Measurements from ENCODE around the gene KCNK4.

GRCh38 chr11:64292460-64293254, 1.6 kb downstream of the KCNK4 start:
- TF ChIP-seq, protein P1, sequence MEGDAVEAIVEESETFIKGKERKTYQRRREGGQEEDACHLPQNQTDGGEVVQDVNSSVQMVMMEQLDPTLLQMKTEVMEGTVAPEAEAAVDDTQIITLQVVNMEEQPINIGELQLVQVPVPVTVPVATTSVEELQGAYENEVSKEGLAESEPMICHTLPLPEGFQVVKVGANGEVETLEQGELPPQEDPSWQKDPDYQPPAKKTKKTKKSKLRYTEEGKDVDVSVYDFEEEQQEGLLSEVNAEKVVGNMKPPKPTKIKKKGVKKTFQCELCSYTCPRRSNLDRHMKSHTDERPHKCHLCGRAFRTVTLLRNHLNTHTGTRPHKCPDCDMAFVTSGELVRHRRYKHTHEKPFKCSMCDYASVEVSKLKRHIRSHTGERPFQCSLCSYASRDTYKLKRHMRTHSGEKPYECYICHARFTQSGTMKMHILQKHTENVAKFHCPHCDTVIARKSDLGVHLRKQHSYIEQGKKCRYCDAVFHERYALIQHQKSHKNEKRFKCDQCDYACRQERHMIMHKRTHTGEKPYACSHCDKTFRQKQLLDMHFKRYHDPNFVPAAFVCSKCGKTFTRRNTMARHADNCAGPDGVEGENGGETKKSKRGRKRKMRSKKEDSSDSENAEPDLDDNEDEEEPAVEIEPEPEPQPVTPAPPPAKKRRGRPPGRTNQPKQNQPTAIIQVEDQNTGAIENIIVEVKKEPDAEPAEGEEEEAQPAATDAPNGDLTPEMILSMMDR (IDR thresholded peaks at IDR 0.05) = no peak
- TF ChIP-seq EP300 (IDR thresholded peaks at IDR 0.05) = no peak
- no peak for TF ChIP-seq POLR2AphosphoS5 (IDR thresholded peaks at IDR 0.05)
